HepG2 (cell line): Measurements from ENCODE around the gene SLC35B2. TPM values are rescaled to one million over a fixed set of nuclear protein-coding genes. Genes with fewer than 3 reads are reported as not detected.

Experiments used
- AKAP8 ChIP-seq: sonication (generic); formaldehyde crosslinking; IDR thresholded peaks from 2 replicates; pipeline ENCODE4 v1.5.1; 2020; ENCODE audit warnings: mild to moderate bottlenecking, missing genetic modification reagents
- CHCHD3 ChIP-seq: sonication (generic); formaldehyde crosslinking; IDR thresholded peaks from 2 replicates; pipeline ENCODE4 v1.8.0; 2022; ENCODE audit warnings: mild to moderate bottlenecking, missing genetic modification reagents, moderate library complexity
- FOXA1 ChIP-seq, 2 experiments: fragments of 450-650 bp in 1 of 2; sonication (generic) in 1 of 2; formaldehyde crosslinking in 1 of 2; IDR thresholded peaks; 2 replicates each; pipeline versions ENCODE4 v1.4.0 to v1.6.1; 2016 to 2020; ENCODE audit warnings: missing genetic modification reagents in 1 of 2
- FOXK2 ChIP-seq: fragments of 450-650 bp; IDR thresholded peaks from 2 replicates; pipeline ENCODE4 v1.6.1; 2016
- HOXA9 ChIP-seq: sonication (generic); formaldehyde crosslinking; IDR thresholded peaks from 2 replicates; pipeline ENCODE4 v1.8.1; 2022; ENCODE audit warnings: missing genetic modification reagents, mild to moderate bottlenecking, moderate library complexity, borderline replicate concordance
- MBD4 ChIP-seq: IDR thresholded peaks from 2 replicates; pipeline ENCODE4 v1.6.1; 2012; ENCODE audit warnings: low read length, inconsistent platforms, borderline replicate concordance
- NRL ChIP-seq: sonication (generic); formaldehyde crosslinking; IDR thresholded peaks from 2 replicates; pipeline ENCODE4 v1.5.0; 2020; ENCODE audit warnings: missing genetic modification reagents, mild to moderate bottlenecking, moderate library complexity, borderline replicate concordance
- PITX1 ChIP-seq: sonication (generic); formaldehyde crosslinking; IDR thresholded peaks from 2 replicates; pipeline ENCODE4 v1.5.1; 2020; ENCODE audit warnings: mild to moderate bottlenecking, missing genetic modification reagents
- ZNF326 ChIP-seq: sonication (generic); formaldehyde crosslinking; IDR thresholded peaks from 2 replicates; pipeline ENCODE4 v1.4.0; 2020; ENCODE audit warnings: missing genetic modification reagents, borderline replicate concordance
- ZNF432 ChIP-seq: sonication (generic); formaldehyde crosslinking; IDR thresholded peaks from 2 replicates; pipeline ENCODE4 v1.5.0; 2020; ENCODE audit warnings: missing genetic modification reagents, mild to moderate bottlenecking, borderline replicate concordance
- ZNF496 ChIP-seq: sonication (generic); formaldehyde crosslinking; IDR thresholded peaks from 2 replicates; pipeline ENCODE4 v1.8.1; 2023; ENCODE audit warnings: mild to moderate bottlenecking, moderate library complexity, missing genetic modification reagents; ENCODE audit not compliant: insufficient replicate concordance
- ZNF749 ChIP-seq: sonication (generic); formaldehyde crosslinking; IDR thresholded peaks from 2 replicates; pipeline ENCODE4 v1.8.0; 2022; ENCODE audit warnings: mild to moderate bottlenecking, missing genetic modification reagents, moderate library complexity, borderline replicate concordance
- ZNF841 ChIP-seq: sonication (generic); formaldehyde crosslinking; IDR thresholded peaks from 2 replicates; pipeline ENCODE4 v1.8.1; 2023; ENCODE audit warnings: missing genetic modification reagents, borderline replicate concordance
- ZNF879 ChIP-seq: sonication (generic); formaldehyde crosslinking; IDR thresholded peaks from 2 replicates; pipeline ENCODE4 v1.8.1; 2023; ENCODE audit warnings: missing genetic modification reagents
- polyA plus RNA-seq, 8 experiments: library from polyadenylated mRNA; depleted of rRNA in 3 of 8; stranded (reverse) in 7 of 8; unstranded in 1 of 8; fragments of >200 nt; fragmentation: Illumina TruSeq in 4 of 8; extraction: Trizol in 4 of 8; gene quantifications; 2 replicates each; pipeline versions ENCODE4 v1.2.1 to v1.2.3, GENCODE V29; 2011 to 2016; ENCODE audit warnings: low read depth in 4 of 8, missing spikeins in 1 of 8, mixed read lengths in 1 of 8; ENCODE audit not compliant: insufficient read depth in 1 of 8
- total RNA-seq, 5 experiments: library from RNA; depleted of rRNA; stranded (reverse); fragments of >200 nt; fragmentation: Illumina TruSeq; extraction: Trizol; gene quantifications; 2 replicates each; pipeline ENCODE4 v1.2.3, GENCODE V29; 2016; ENCODE audit warnings: low read depth in 1 of 5
- TF ChIP-seq, protein P1 (sequence below): sonication (generic); formaldehyde crosslinking; IDR thresholded peaks from 2 replicates; pipeline ENCODE4 v1.4.0; 2020; ENCODE audit warnings: missing genetic modification reagents, borderline replicate concordance
- TF ChIP-seq, protein P2 (sequence below): sonication (generic); formaldehyde crosslinking; conservative IDR thresholded peaks from 2 replicates; pipeline ENCODE4 v1.8.0; 2022; ENCODE audit warnings: missing genetic modification reagents
- TF ChIP-seq, protein P3 (sequence below): sonication (generic); formaldehyde crosslinking; IDR thresholded peaks from 2 replicates; pipeline ENCODE4 v1.9.0; 2021; ENCODE audit warnings: missing genetic modification reagents, mild to moderate bottlenecking, borderline replicate concordance
- TF ChIP-seq, protein P4 (sequence below), 2 experiments: IDR thresholded peaks; 2 replicates each; pipeline ENCODE4 v1.6.1; 2011 to 2012; ENCODE audit warnings: low read length in 2 of 2, borderline replicate concordance in 1 of 2, low read depth in 1 of 2, mild to moderate bottlenecking in 1 of 2, moderate library complexity in 1 of 2

SLC35B2 gene
- total and polyA plus RNA-seq, 2 of the 13 experiments (the other 11 are each of a cell fraction or from before 2014, with no cell fraction given) = 61.1 to 148 TPM

DNA sequence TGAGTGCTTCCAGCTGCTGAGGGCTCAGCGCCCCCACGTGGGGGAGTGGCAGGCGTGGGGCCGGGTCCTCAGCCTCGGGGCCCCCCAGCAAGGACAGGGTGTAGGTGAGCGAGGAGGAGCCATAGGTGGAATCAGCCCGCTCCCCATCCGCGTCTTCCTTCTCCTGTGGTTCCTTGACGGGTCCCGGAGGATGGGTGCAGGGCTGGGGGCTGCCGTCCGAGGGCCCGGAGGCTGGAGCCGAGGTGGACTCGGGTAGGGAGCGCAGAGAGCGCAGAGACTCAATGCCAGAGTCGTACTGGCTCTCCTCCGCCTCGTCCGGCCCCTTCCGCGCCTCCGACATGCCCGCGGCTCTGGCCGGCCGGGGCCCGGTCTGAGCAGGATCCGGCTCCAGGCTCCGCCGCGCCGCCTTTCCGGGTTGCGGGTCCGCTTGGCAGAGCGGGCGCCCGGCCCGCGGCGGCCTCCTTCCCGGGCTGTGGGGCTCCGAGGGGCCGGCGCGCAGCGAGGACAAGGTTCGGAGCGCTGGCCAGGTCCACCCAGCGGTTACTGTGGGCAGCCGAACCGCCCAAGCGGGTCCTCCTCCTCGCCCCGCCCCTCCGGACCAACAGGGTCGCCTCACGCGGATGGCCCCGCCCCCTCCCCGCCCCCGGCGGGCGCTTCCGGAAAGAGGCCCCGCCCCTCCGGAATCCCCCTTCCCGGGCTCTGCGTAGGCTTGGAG lies 7.8 kb upstream of the SLC35B2 start, which contains the start of gene NFKBIE (continued):
- TF ChIP-seq, protein P1, sequence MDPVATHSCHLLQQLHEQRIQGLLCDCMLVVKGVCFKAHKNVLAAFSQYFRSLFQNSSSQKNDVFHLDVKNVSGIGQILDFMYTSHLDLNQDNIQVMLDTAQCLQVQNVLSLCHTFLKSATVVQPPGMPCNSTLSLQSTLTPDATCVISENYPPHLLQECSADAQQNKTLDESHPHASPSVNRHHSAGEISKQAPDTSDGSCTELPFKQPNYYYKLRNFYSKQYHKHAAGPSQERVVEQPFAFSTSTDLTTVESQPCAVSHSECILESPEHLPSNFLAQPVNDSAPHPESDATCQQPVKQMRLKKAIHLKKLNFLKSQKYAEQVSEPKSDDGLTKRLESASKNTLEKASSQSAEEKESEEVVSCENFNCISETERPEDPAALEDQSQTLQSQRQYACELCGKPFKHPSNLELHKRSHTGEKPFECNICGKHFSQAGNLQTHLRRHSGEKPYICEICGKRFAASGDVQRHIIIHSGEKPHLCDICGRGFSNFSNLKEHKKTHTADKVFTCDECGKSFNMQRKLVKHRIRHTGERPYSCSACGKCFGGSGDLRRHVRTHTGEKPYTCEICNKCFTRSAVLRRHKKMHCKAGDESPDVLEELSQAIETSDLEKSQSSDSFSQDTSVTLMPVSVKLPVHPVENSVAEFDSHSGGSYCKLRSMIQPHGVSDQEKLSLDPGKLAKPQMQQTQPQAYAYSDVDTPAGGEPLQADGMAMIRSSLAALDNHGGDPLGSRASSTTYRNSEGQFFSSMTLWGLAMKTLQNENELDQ (CRISPR knock-in tag) = 0 out of 2 replicates have a peak, but pooled peaks have one; percentile 41
- TF ChIP-seq ZNF841 (no peak), FOXA1 (IDR thresholded peaks at IDR 0.05) (no peak), FOXA1 (CRISPR knock-in tag; IDR thresholded peaks at IDR 0.05) (no peak), NRL (CRISPR knock-in tag) (0 out of 2 replicates have a peak, but pooled peaks have one; percentile 63), MBD4 (no peak), HOXA9 (0 out of 2 replicates have a peak, but pooled peaks have one; percentile 52), ZNF879 (CRISPR knock-in tag) (peak; percentile 66; the same call in 1 of the 2 replicates), CHCHD3 (CRISPR knock-in tag) (peak; percentile 95), ZNF326 (CRISPR knock-in tag) (no peak), ZNF432 (CRISPR knock-in tag) (no peak), ZNF496 (no peak), ZNF749 (CRISPR knock-in tag) (peak; percentile 24; the same call in 1 of the 2 replicates), AKAP8 (CRISPR knock-in tag) (peak; percentile 25; the same call in 1 of the 2 replicates), FOXK2 (no peak), PITX1 (CRISPR knock-in tag) (0 out of 2 replicates have a peak, but pooled peaks have one; percentile 14)
- TF ChIP-seq, protein P2, sequence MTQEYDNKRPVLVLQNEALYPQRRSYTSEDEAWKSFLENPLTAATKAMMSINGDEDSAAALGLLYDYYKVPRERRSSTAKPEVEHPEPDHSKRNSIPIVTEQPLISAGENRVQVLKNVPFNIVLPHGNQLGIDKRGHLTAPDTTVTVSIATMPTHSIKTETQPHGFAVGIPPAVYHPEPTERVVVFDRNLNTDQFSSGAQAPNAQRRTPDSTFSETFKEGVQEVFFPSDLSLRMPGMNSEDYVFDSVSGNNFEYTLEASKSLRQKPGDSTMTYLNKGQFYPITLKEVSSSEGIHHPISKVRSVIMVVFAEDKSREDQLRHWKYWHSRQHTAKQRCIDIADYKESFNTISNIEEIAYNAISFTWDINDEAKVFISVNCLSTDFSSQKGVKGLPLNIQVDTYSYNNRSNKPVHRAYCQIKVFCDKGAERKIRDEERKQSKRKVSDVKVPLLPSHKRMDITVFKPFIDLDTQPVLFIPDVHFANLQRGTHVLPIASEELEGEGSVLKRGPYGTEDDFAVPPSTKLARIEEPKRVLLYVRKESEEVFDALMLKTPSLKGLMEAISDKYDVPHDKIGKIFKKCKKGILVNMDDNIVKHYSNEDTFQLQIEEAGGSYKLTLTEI (CRISPR knock-in tag) = no peak
- TF ChIP-seq, protein P3, sequence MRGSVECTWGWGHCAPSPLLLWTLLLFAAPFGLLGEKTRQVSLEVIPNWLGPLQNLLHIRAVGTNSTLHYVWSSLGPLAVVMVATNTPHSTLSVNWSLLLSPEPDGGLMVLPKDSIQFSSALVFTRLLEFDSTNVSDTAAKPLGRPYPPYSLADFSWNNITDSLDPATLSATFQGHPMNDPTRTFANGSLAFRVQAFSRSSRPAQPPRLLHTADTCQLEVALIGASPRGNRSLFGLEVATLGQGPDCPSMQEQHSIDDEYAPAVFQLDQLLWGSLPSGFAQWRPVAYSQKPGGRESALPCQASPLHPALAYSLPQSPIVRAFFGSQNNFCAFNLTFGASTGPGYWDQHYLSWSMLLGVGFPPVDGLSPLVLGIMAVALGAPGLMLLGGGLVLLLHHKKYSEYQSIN (CRISPR knock-in tag) = no peak
- TF ChIP-seq, protein P4, sequence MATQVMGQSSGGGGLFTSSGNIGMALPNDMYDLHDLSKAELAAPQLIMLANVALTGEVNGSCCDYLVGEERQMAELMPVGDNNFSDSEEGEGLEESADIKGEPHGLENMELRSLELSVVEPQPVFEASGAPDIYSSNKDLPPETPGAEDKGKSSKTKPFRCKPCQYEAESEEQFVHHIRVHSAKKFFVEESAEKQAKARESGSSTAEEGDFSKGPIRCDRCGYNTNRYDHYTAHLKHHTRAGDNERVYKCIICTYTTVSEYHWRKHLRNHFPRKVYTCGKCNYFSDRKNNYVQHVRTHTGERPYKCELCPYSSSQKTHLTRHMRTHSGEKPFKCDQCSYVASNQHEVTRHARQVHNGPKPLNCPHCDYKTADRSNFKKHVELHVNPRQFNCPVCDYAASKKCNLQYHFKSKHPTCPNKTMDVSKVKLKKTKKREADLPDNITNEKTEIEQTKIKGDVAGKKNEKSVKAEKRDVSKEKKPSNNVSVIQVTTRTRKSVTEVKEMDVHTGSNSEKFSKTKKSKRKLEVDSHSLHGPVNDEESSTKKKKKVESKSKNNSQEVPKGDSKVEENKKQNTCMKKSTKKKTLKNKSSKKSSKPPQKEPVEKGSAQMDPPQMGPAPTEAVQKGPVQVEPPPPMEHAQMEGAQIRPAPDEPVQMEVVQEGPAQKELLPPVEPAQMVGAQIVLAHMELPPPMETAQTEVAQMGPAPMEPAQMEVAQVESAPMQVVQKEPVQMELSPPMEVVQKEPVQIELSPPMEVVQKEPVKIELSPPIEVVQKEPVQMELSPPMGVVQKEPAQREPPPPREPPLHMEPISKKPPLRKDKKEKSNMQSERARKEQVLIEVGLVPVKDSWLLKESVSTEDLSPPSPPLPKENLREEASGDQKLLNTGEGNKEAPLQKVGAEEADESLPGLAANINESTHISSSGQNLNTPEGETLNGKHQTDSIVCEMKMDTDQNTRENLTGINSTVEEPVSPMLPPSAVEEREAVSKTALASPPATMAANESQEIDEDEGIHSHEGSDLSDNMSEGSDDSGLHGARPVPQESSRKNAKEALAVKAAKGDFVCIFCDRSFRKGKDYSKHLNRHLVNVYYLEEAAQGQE (IDR thresholded peaks at IDR 0.05; ENCODE audit: borderline replicate concordance in 1 of 2, low read depth in 1 of 2, low read length in 2 of 2) = peak in 1 of 2 experiments; percentile 50; a peak in 2 of 4 replicates
